Measurements from ENCODE around the gene PCDH9.

- TF ChIP-seq, protein P1, sequence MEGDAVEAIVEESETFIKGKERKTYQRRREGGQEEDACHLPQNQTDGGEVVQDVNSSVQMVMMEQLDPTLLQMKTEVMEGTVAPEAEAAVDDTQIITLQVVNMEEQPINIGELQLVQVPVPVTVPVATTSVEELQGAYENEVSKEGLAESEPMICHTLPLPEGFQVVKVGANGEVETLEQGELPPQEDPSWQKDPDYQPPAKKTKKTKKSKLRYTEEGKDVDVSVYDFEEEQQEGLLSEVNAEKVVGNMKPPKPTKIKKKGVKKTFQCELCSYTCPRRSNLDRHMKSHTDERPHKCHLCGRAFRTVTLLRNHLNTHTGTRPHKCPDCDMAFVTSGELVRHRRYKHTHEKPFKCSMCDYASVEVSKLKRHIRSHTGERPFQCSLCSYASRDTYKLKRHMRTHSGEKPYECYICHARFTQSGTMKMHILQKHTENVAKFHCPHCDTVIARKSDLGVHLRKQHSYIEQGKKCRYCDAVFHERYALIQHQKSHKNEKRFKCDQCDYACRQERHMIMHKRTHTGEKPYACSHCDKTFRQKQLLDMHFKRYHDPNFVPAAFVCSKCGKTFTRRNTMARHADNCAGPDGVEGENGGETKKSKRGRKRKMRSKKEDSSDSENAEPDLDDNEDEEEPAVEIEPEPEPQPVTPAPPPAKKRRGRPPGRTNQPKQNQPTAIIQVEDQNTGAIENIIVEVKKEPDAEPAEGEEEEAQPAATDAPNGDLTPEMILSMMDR (conservative IDR thresholded peaks at IDR 0.05; ENCODE audit: low read depth, low read length): no peak
- TF ChIP-seq EZH2 (IDR thresholded peaks at IDR 0.05; ENCODE audit: borderline replicate concordance, low read depth, low read length, poor library complexity, severe bottlenecking): no peak
Observed at GRCh38 chr13:67070306-67070705, 159.8 kb downstream of the PCDH9 start.

Measured in A673 (cell line).